GM19351 (cell line): Measurements from ENCODE around the gene NFE2.

Experiments used
- ATAC-seq: cut with Tn5 transposase; IDR thresholded peaks from one replicate; pipeline ENCODE4 v1.9.1; 2021; ENCODE audit warnings: mild to moderate bottlenecking, moderate library complexity; ENCODE audit not compliant: unreplicated experiment

NFE2 gene

DNA sequence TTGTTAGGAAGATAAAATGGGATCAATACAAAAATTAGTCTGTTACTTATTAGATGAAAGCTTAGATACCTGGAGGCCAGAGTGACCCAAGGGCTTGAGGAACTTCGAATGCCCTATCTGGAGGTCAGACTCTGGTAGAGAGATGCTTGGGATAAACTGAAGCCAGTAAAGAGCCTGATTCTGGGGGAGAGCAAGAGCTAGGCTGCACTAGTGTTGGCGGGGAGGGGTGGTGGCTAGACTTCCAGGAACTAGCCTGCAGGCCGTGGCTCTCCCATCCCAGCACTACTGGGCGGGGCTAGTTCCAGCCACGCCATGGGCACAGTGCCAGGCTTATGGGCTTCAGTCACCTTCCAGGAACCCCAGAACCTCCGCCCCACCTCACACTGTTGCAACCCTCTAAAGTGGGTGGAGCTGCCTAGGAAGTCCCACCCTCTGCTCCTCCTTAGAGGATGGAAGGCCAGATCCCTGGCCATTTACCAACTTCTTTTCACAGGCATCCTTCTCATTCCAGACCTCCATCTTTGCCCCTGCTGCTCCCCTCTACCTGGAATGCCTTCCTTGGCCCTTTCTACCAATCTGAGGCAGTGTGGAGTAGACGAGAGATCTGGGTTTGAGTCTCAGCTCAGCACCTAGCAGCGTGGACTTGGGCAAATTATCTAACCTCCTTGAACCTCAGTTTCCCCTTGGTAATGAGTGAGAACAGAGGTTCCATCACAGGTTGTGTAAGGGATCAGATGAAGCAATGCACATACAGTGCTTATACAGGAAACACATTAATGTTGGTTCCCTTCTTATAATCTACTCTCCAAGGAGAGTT lies 6.3 kb upstream of the NFE2 start:
- ATAC-seq: no peak

DNA sequence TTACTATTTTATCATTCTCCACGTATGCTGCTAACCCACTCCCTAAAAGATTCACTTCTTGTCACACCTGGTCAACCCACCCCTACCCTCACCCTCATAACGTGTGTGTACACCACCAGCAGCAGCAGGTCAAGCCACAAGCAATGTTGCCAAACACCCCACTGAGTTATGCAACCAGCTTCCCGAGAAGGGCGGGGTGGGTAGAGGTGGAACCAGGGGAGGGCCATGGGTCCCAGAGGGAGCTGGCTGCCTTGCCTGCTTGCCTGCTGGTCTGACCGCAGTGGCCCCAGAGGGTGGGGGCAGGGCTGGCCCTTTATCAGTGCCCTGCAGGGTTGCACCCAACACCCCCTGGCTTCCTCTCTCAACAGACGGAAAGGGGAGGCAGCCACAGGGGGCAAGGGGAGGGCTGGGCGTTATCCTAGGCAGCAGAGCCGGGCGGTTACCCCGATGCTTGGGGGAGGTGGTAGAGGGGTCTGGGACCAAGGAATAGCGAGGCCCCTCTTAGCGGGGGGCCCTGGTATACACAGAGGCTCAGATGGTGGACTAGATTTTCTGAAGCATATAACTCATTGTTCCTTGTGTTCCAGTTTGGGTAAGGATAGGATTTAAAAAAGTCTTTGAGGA lies 3.5 kb upstream of the NFE2 start:
- ATAC-seq: no peak

DNA sequence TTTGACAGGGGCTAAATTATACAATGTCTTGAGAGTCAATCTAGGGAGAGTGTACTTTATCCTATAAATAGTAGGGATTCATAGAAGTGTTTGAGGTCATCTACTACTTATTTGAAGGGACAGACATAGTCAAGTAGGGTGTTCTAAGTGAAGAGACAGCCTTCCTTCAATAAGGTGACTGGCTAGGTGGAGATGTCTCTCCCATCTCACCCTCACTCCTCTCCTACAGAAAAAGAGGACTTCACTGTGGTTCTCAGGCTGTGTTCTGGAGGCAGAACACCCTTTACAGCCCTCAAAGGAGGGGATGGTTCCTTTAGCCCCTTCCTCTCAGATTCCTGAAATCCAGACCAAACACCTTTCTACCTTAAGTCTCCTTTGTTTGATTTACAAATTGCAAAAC lies 2.8 kb upstream of the NFE2 start:
- ATAC-seq: no peak

DNA sequence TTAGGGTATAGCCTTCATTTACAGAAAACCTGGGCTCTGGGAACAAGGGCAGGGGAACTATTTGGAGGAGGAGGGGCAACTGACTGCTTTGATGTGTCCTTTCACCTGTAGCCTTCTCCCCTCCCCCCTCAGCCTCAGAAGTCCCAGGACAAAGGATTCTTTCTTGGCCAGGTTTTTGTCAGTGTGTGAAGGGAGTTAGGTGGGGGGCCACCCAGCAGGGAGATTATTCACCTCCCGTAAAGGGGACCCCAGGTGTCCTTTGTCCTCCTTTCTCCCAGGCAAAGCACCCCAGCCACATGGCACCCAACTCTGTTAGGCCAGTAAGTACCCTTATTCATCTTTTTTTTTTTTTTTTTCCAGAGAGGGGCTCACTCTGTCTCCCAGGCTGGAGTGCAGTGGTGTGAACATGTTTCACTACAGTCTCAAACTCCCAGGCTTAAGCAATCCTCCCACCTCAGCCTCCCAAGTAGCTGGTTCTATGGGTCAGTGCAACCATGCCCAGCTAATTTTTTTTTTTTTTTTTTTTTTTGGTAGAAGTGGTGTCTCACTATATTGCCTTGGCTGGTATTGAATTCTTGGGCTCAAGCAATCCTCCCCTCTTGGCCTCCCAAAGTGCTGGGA lies 723 bp upstream of the NFE2 start:
- no peak for ATAC-seq

DNA sequence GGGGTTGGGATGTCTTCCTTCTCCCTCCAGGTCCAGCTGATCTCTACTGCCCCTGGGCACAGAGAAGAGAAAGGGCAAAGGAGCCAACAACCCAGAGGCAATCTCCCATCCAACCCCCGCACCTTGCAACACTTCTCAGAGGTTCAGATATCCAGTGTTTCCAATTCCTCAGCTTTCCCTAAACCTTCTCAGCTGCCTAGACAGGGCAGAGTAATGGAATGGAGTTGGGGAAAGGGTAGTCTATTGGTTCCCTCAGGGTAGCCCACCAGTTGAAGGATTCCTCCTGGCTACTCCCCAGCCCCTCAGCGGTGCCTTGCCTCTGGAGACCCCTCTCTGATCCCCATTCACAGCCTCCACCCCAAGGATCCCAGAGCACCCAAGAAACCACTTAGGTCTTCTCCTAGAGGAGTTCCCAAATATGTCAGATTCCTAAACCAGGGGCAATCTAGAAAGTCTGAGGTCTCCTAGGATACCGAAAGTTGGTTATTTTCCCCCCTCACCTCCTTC lies 537 bp downstream of the NFE2 start:
- ATAC-seq: no peak

DNA sequence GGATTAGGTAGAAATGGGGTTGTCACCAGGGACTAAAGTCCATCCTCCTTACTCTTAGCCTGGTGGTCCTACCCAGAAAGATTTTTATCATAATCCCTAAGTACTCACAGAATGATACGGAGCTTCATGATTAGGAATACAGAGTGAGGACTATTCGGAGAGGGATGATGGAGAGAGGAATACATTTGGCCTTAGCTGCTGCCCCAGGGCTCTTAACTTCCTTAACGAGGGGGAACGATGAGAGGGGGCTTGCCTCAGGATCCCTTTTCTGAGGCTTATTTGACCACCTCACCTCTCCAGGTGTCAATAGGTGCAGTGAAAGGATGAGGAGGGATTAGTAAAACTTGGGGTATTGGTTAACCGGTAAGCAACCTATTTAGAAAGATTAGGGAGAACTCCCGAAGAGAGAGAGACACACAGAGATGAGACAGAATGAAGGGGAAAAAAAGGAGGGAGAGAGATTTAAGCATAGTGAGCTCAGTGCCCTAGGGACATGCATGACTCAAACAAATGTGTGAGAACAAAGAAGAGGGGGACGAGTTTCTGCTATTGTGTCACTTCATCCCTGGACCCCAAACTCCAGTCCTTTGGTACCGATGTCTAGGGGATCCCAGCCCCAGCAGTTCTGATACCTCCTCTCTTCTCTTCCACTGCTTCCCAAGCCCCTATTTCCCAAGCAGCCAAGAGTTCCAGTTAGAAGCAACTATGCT lies 1.1 kb downstream of the NFE2 start:
- no peak for ATAC-seq

DNA sequence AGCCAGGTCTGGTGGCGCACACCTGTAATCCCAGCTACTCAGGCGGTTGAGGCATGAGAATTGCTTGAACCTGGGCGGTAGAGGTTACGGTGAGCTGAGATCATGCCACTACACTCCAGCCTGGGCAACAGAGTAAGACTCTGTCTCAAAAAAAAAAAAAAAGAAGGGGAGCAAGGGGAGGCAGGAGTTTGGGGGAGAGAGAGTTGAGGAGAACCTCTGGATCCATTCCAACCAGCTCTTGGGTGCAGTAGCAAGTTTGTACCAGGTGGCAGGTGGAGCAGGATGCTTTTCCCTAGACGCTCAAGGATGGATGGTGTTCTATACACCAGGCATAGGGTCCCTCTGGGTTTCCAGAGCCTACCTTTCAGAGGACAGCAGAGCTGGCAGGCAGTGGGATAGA lies 1.9 kb downstream of the NFE2 start:
- ATAC-seq: no peak

DNA sequence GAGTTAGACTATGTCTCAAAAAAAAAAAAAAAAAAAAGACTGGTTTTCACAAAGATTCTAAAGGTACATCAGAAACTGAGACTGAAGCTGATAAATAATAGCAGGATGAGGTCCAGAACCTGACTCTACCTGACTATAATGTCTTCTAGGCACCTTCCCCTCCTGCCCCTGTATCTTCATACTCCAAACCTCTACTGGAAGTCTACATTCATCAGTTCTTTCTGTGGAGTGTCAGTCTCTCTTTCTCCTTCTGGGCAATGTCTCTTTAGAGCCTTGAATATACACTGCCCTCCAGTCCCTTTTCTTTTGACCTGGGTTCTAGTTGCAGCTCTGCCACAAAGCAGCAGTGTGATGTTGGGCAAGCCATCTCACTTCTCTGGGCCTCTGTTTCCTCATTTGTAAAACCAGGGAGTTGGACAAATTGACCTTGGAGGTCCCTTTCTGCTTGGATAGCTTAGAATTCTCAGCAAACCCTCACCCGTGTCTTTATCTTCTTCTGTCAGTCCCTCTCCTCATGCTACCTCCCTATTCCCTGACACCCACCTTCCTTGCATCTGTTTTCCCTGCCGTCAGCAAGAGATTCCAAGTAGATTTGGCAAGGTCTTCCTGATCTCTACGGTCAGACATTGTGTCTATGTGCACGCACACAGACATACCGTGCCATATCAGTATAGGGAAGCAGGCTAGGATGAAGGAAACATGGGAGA lies 4.3 kb downstream of the NFE2 start:
- no peak for ATAC-seq

DNA sequence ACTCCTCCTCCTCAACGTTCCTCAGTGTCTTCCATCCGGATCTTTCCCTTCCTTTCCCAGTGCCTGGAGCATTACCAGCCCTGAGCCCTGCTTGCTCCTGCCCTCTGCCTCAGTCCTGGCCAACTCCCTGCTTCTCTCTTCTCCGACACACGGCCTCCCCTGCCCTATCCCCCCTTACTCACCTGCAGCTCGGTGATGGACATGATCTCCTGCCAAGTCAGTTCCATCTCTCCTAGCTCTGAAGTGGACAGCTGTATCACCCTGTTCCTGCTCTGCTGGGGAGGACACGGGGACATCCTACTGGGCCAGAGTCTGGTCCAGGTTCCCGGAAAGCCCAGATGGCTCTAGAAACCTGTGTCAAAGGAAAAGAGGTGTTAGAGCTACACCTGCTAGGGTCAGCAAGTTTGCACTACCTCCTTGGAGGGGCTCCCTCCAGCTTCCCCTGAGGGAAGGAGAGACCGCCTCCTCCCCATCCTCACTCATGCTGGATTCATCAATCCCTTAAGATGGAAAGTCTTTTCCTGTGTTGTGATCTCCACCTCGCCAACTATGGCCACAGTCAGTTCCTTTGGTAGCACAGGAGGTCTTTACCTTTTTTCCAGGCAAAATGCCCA lies 5.8 kb downstream of the NFE2 start:
- ATAC-seq: no peak

DNA sequence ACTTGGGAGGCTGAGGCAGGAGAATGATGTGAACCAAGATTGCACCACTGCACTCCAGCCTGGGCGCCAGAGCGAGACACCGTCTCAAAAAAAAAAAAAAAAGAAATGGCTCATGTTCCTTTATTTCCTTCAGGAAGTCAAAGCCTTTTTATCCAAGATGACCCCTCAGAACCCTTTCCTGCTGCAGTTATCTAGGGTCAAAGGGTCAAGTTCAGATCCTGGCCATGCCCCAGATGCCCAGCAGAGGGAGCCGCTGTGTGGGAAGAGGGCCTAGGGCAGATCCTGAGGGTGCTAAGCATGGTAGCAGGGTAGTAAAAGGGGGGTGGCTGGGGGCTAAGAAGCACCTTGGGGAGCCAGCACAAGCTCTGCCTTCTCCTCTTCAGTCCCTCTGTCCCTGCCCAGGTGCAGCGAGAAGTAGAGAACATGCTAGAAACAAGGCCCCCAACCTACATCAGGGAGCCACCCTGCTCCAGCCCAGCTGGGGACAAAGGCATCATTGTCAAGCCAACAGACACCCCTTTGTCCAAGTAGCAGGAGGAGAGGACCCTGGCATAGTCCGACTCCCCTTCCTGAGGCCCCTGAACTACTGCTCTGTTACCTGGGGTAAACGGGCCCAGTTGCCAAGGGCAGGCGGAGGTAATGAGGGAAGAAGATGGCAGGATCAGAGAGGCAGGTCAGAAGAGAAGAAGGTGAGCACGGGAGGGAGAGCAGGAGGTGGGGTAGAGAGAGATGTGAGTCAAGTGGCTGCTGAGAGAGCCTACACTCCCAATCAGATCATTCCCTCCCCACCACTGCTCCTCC lies 6.5 kb downstream of the NFE2 start:
- peak; percentile 61 for ATAC-seq

DNA sequence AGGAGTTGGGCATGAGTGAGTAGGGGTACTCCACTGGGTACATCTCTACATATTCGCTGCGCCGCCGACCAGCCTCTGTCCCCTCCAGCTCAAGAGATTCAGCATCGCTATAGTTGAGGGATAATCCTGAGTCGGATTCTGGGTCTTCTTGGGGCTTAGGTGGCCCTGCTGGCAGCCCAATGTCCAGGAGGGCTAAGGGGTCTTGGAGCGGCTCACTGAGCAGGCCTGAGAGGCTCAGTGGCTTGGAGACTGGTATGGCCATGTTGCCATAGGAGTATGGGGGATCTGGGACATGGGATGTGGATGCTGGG lies 7.9 kb downstream of the NFE2 start:
- no peak for ATAC-seq

DNA sequence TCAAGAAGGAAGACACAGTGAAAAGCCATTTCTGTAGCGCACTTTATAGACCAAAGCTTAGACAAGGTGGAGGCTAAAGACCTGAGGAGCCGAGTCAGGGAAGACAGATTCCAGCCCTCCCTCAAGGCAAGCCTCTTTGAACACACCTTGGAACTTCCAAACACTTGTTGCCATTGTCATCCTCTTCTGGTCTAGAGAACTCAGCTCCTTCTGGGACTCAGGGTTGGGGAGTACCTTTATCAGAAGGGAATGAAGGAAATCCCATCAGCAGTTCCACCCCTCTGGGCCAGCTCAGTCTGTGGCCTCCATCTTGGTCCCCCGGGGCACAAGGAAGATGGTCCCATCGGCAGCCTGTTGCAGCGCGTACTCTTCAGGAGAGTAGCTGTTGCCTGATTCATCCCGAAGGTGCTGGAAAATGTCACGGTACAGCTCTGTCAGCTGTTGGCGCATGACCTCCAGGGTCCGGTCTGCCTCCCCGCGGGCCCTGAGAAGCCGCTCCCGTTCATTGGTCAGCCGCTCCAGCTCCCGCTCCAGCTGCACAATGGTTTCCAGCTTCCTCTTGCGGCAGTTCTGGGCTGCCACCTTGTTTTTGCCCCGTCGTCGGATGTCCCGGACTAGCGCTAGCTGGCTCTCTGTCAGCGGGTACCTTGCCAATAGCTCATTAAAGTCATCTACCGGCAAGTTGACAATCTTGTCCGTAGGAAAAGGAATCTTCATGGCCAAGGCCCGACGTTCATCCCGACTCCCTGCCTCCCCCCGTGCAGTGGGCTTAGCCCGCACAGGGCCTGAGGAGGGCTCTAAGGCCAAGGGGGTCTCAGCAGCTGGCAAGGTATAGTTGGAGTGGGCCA lies 8.5 kb downstream of the NFE2 start:
- no peak for ATAC-seq

DNA sequence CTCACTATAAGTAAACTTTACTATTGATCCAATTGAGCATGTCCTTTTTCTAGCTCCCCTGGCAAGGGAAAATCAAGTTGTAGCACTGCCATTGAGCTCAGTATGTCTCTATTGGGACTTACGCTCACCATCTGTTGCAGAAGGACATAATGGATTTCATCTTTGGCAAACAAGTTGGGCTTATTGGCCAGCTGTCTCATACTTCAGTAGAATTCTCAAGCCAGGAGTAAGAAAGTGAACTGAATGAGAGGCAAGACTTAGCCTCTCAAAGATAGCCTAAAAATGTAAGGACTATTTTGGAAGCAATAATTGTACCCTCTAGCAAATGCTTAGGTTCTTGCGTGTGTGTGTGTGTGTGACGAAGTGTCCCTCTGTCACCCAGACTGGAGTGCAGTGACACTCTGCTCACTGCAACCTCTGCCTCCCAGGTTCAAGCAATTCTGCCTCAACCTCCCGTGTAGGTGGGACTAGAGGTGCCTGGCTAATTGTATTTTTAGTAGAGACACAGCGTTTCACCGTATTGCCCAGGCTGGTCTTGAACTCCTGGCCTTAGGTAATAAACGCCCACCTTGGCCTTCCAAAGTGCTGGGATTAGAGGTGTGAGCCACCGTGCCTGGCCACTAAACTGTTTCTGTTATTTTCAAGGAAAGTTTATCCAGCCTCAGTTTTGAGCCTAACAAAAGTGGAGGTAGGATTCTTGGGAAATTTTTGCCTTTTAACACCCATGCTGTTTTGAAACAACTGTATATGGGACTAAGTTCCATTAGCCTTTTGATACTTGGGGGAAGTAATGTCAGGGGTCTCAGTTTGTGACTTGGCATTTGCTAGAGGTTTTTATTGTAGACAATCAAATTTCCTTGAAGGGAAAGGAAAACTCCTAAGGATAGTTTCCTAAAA lies 13.3 kb downstream of the NFE2 start:
- no peak for ATAC-seq

DNA sequence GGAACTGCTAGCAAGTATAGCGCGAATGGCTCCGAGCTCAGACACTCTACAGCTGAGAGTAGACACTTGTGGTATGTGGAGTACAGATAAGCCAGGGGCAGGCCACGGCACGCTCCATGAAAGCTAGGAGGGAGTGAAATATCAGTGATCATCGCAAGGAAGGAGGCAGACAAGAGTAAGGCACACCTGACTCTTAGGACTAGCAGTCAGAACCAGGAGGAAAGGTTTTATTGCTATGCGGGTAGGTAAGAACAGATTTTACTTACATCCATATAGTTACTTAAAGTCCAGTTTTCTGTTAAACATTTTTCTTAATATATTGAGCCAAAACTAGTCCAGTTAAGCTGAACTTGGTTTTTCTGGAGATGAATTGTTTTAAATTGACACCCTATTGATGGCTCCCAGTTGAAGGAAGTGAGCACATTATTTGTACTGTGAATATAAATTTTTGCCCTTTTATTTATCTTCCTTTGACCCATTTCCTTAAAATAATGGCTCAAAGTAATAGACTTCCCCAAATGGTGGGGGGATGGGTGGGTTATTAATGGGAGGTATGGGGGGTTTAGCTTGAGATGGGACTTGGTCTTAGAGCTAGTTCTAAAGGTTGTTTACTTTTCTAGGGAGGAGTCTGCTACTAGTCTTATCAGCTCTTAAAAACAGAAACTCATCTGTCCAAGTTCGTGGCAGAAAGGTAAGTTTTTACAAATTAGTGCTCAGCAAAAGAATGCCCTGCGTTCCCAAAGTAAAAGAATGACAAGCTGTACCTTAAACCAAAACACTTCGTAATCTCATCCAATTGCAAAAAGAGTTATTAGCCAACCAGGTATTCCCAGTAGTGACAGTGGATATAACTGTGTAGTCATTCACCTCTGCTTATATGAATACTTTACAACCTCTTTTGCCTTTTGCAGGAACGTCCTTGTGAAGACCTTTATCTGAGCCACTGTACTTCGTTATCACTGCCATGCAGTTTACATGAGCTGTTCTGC lies 14.5 kb downstream of the NFE2 start:
- no peak for ATAC-seq

DNA sequence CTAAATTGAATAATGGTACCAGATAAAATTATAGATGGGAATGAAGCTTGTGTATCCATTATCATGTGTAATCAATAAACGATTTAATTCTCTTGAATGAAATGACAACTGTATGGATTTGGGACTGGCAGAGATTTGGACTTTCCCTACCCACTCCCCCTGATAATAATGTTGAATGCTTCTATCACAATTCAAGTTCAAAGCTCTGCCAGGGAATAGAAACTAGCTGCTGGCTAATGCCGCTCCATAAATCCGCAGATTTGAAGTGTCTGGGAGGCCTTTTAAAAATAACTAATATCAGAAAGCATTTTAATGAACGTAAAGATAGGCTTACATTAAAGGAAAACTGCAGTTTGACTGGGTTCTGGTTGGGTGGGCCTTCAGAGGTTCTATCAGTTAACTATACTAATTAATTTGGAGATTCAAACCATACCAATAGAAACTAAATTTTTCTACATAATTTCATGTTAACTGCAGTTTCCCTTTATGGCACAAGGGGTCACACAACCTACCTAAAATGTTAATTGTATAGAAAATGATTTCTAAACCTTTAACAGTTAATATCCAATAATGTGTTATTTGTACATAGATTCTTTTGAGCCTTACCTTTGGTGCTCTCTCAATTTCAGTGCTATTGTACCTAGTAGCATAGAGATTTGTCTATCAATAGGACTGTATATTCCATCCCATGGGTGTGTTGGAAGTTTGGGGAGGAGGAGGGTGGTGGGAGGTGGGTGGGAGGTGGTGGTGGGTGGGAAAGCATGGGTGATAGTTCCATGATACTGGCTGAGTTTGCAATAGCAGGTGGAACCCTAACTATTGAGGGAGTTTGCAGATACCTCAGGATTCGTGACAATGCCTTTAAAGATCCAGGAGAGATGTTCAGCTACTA lies 15.4 kb downstream of the NFE2 start:
- no peak for ATAC-seq
